ENCODE results near the gene SLC37A2.
"Not testable (repeated sequence)": the region's sequence is repeated elsewhere in the genome, so short reads cannot be mapped to it uniquely, and the experiment has no call there.

SLC37A2 gene

DNA sequence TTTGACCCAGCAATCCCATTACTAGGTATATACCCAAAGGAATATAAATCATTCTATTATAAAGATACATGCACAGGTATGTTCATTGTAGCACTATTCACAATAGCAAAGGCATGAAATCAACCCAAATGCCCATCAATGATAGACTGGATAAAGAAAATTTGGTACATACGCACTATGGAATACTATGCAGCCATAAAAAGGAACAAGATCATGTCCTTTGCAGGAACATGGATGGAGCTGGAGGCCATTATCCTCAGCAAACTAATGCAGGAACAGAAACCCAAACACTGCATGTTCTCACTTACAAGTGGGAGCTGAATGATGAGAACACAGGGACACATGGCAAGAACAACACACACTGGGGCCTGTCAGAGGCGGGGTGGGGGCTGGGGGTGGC is 7.0 kb upstream of the SLC37A2 start:
- H3K4me3 ChIP-seq (ENCODE audit: low read length in 2 of 2); H3K27ac ChIP-seq (ENCODE audit: low read length); H3K36me3 ChIP-seq (ENCODE audit: control insufficient read depth in 2 of 2, insufficient read depth in 2 of 2, low read length in 2 of 2); H3K9me3 ChIP-seq (ENCODE audit: control insufficient read depth in 2 of 2, low read length in 2 of 2); H3K4me1 ChIP-seq (ENCODE audit: control insufficient read depth, insufficient read depth, low read length); H3K9ac ChIP-seq (ENCODE audit: low read length in 2 of 2); H3K27me3 ChIP-seq (ENCODE audit: control insufficient read depth in 1 of 2, insufficient read depth in 2 of 2, low read length in 2 of 2): not testable (repeated sequence)

- no peaks in the 10 kb centered on the region for H3K36me3 ChIP-seq (ENCODE audit: control insufficient read depth in 2 of 2, insufficient read depth in 2 of 2, low read length in 2 of 2)
- no peaks in the 10 kb centered on the region for H3K27me3 ChIP-seq (ENCODE audit: control insufficient read depth in 1 of 2, insufficient read depth in 2 of 2, low read length in 2 of 2)
- no peak overlapping the region for H3K27ac ChIP-seq (ENCODE audit: low read length)
- no peak overlapping the region for H3K4me3 ChIP-seq (ENCODE audit: low read length in 2 of 2)
- H3K9me3 ChIP-seq (ENCODE audit: control insufficient read depth in 2 of 2, low read length in 2 of 2) = no peaks in the 10 kb centered on the region
- no peak overlapping the region for H3K9ac ChIP-seq (ENCODE audit: low read length in 2 of 2)
- H3K4me1 ChIP-seq (ENCODE audit: control insufficient read depth, insufficient read depth, low read length) = no peaks in the 10 kb centered on the region
Observed at GRCh38 chr11:125056931-125057692, 6.0 kb upstream of the SLC37A2 start.

DNA sequence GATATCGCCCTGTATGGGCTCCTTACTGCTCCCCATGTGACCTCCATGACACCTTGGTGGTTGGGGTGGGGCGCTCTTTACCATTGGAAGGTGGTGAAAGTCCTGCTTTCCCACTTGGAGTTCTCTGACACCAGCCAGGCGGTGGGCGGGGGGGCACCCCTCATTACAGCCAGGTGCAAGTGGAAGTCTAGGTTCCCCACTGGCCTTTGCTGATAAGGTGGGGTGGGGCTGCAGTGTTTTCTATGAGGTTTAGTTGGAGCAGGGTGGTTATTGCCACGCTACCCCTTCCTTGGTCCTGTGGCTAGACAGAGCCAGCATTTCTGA is 5.5 kb upstream of the SLC37A2 start:
- Histone ChIP-seq H3K27me3 (ENCODE audit: control insufficient read depth in 1 of 2, insufficient read depth in 2 of 2, low read length in 2 of 2) (no peaks in the 10 kb centered on the region), H3K27ac (ENCODE audit: low read length) (no peak overlapping the region), H3K4me1 (ENCODE audit: control insufficient read depth, insufficient read depth, low read length) (no peaks in the 10 kb centered on the region), H3K9ac (ENCODE audit: low read length in 2 of 2) (no peak overlapping the region), H3K4me3 (ENCODE audit: low read length in 2 of 2) (no peak overlapping the region), H3K9me3 (ENCODE audit: control insufficient read depth in 2 of 2, low read length in 2 of 2) (no peaks in the 10 kb centered on the region), H3K36me3 (ENCODE audit: control insufficient read depth in 2 of 2, insufficient read depth in 2 of 2, low read length in 2 of 2) (no peaks in the 10 kb centered on the region)

DNA sequence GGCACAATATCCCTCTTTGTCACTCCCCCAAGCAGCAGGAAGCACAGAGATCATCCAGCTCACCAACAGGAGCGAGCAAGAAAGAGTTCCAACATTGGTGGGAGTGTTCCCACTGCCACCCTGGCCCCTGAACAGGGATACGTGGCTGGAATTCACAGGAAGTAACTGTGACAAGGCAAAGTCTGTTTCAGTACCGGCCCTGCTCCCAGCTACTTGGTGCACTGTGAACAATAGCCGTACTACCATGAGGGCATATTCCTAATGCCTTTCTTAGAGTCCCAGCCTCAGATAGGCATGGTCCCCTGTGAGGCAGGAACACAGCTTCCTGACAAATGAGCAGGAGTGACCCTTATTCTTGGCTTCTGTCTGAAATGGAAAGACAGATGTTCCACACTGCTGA is 1.8 kb upstream of the SLC37A2 start:
- H3K4me1 ChIP-seq (ENCODE audit: control insufficient read depth, insufficient read depth, low read length) = peaks cover 7% of the 10 kb centered on the region
- H3K27ac ChIP-seq (ENCODE audit: low read length) = no peak overlapping the region
- H3K27me3 ChIP-seq (ENCODE audit: control insufficient read depth in 1 of 2, insufficient read depth in 2 of 2, low read length in 2 of 2) = no peaks in the 10 kb centered on the region
- H3K9me3 ChIP-seq (ENCODE audit: control insufficient read depth in 2 of 2, low read length in 2 of 2) = no peaks in the 10 kb centered on the region
- no peaks in the 10 kb centered on the region for H3K36me3 ChIP-seq (ENCODE audit: control insufficient read depth in 2 of 2, insufficient read depth in 2 of 2, low read length in 2 of 2)
- H3K4me3 ChIP-seq (ENCODE audit: low read length in 2 of 2) = no peak overlapping the region
- no peak overlapping the region for H3K9ac ChIP-seq (ENCODE audit: low read length in 2 of 2)

- H3K9me3 ChIP-seq (ENCODE audit: control insufficient read depth in 2 of 2, low read length in 2 of 2) = no peaks in the 10 kb centered on the region
- H3K27me3 ChIP-seq (ENCODE audit: control insufficient read depth in 1 of 2, insufficient read depth in 2 of 2, low read length in 2 of 2) = no peaks in the 10 kb centered on the region
- peak overlapping the region; percentile 53 to 65 for H3K9ac ChIP-seq (ENCODE audit: low read length in 2 of 2)
- H3K27ac ChIP-seq (ENCODE audit: low read length) = no peak overlapping the region
- peak overlapping the region; percentile 81 to 83 for H3K4me3 ChIP-seq (ENCODE audit: low read length in 2 of 2)
- H3K36me3 ChIP-seq (ENCODE audit: control insufficient read depth in 2 of 2, insufficient read depth in 2 of 2, low read length in 2 of 2) = no peaks in the 10 kb centered on the region
- H3K4me1 ChIP-seq (ENCODE audit: control insufficient read depth, insufficient read depth, low read length) = peaks cover 7% of the 10 kb centered on the region
Observed at GRCh38 chr11:125062218-125062930, 731 bp upstream of the SLC37A2 start.

DNA sequence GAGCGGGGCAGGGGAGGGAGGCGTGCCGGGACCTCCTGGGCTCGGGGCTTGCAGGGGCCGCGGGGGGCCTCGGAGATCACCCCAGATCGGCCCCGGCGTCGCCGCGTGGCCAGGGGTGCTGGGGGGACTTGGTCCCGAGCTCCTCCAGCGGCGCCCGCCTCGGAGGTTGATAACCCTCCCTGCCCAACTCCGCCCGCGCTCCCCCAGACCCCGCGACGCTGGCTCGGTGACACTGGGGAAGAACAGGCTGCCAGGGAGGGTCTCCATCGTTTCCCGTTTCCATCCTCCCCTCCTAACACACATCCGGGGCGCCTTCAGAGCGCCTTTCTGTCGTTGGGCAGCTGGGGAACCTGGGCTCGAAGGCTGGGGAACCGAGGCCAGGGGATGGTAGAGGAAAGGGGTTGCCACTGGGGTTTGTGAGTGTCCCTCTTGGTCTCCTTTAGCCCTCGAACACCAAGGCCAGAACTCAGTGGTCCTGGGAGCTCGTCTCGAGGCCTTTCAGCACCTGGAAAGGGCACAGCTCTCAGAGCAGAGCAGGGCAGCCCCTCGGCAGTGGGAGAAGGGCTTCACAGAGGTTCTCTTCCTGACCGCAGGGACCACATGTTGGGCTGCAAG is 431 bp downstream of the SLC37A2 start:
- no peaks in the 10 kb centered on the region for H3K9me3 ChIP-seq (ENCODE audit: control insufficient read depth in 2 of 2, low read length in 2 of 2)
- H3K9ac ChIP-seq (ENCODE audit: low read length in 2 of 2) = peak overlapping the region; percentile 53 to 65
- no peaks in the 10 kb centered on the region for H3K27me3 ChIP-seq (ENCODE audit: control insufficient read depth in 1 of 2, insufficient read depth in 2 of 2, low read length in 2 of 2)
- no peaks in the 10 kb centered on the region for H3K36me3 ChIP-seq (ENCODE audit: control insufficient read depth in 2 of 2, insufficient read depth in 2 of 2, low read length in 2 of 2)
- H3K27ac ChIP-seq (ENCODE audit: low read length) = no peak overlapping the region
- H3K4me1 ChIP-seq (ENCODE audit: control insufficient read depth, insufficient read depth, low read length) = peaks cover 7% of the 10 kb centered on the region
- peak overlapping the region; percentile 81 to 83 for H3K4me3 ChIP-seq (ENCODE audit: low read length in 2 of 2)

DNA sequence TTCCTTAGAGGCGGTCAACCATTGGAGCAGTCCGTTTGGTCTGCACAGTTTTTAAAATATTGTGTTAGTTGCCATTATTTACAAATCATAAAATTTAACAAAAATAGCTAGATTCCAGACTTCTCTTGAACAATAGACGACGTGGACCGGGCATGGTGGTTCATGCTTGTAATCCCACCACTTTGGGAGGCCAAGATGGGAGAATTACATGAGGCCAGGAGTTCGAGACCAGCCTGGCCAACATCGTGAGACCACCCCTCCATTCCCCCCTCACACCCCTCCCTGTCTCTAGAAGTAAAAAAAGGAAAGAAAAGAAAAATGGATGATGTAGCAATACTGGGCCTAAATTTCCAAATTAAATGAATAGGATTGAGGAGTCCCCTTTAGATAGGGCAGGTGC is 965 bp downstream of the SLC37A2 start:
- Histone ChIP-seq H3K4me3 (ENCODE audit: low read length in 2 of 2) (peak overlapping the region; percentile 81 to 83), H3K36me3 (ENCODE audit: control insufficient read depth in 2 of 2, insufficient read depth in 2 of 2, low read length in 2 of 2) (no peaks in the 10 kb centered on the region), H3K27me3 (ENCODE audit: control insufficient read depth in 1 of 2, insufficient read depth in 2 of 2, low read length in 2 of 2) (no peaks in the 10 kb centered on the region), H3K27ac (ENCODE audit: low read length) (no peak overlapping the region), H3K9me3 (ENCODE audit: control insufficient read depth in 2 of 2, low read length in 2 of 2) (no peaks in the 10 kb centered on the region), H3K9ac (ENCODE audit: low read length in 2 of 2) (peak overlapping the region; percentile 53 to 55), H3K4me1 (ENCODE audit: control insufficient read depth, insufficient read depth, low read length) (peaks cover 7% of the 10 kb centered on the region)

- peaks cover 0 to 4% of the 10 kb centered on the region in 2 donors for H3K27me3 ChIP-seq (ENCODE audit: control insufficient read depth in 1 of 2, insufficient read depth in 2 of 2, low read length in 2 of 2)
- peaks cover 6% of the 10 kb centered on the region for H3K4me1 ChIP-seq (ENCODE audit: control insufficient read depth, insufficient read depth, low read length)
- no peak overlapping the region for H3K27ac ChIP-seq (ENCODE audit: low read length)
- H3K9me3 ChIP-seq (ENCODE audit: control insufficient read depth in 2 of 2, low read length in 2 of 2) = no peaks in the 10 kb centered on the region
- no peak overlapping the region for H3K4me3 ChIP-seq (ENCODE audit: low read length in 2 of 2)
- H3K9ac ChIP-seq (ENCODE audit: low read length in 2 of 2) = no peak overlapping the region
- no peaks in the 10 kb centered on the region for H3K36me3 ChIP-seq (ENCODE audit: control insufficient read depth in 2 of 2, insufficient read depth in 2 of 2, low read length in 2 of 2)
Observed at GRCh38 chr11:125068368-125068767, 5.3 kb downstream of the SLC37A2 start.

DNA sequence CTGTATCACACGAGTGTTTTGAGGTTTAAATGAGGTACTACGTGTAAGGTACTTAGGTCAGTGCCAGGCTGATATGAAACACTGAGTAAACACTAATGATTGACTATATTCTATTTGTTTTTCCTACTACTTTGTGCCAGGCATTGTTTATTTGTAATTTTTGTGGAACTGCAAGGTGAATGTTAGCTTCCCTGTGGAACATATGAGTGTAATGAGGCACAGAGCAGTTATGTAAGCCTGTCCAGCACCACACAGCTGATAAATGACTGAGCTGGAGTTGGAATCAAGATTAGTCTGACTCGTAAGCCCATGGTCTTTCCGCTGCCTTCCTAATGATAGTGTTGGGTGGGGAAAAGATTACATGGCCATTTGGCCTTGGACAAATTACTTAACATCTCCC is 5.9 kb downstream of the SLC37A2 start:
- no peak overlapping the region for H3K4me3 ChIP-seq (ENCODE audit: low read length in 2 of 2)
- H3K9me3 ChIP-seq (ENCODE audit: control insufficient read depth in 2 of 2, low read length in 2 of 2) = no peaks in the 10 kb centered on the region
- H3K27ac ChIP-seq (ENCODE audit: low read length) = no peak overlapping the region
- no peak overlapping the region for H3K9ac ChIP-seq (ENCODE audit: low read length in 2 of 2)
- peaks cover 0 to 4% of the 10 kb centered on the region in 2 donors for H3K27me3 ChIP-seq (ENCODE audit: control insufficient read depth in 1 of 2, insufficient read depth in 2 of 2, low read length in 2 of 2)
- no peaks in the 10 kb centered on the region for H3K36me3 ChIP-seq (ENCODE audit: control insufficient read depth in 2 of 2, insufficient read depth in 2 of 2, low read length in 2 of 2)
- no peaks in the 10 kb centered on the region for H3K4me1 ChIP-seq (ENCODE audit: control insufficient read depth, insufficient read depth, low read length)

DNA sequence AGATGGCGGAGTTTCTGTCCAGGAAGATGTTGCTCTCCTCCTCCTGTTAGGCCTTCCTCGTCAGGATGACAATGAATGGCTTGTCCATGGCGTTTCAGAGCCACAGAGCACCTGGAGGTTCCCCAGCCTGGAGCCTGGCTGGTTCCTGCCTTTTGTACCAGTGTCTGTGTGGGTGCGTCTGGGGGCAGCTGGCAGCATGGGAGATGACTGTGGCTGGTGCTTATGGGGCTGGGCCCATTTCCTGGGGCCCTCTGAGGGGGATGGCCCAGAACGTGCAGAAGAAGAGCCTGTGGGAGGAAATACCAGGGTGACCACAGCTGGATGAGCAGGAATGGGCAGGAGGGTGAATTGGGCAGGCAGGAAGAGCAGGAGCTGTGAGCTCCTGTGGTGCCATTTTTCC is 6.7 kb downstream of the SLC37A2 start:
- no peaks in the 10 kb centered on the region for H3K36me3 ChIP-seq (ENCODE audit: control insufficient read depth in 2 of 2, insufficient read depth in 2 of 2, low read length in 2 of 2)
- H3K27ac ChIP-seq (ENCODE audit: low read length) = no peak overlapping the region
- H3K27me3 ChIP-seq (ENCODE audit: control insufficient read depth in 1 of 2, insufficient read depth in 2 of 2, low read length in 2 of 2) = peaks cover 0 to 4% of the 10 kb centered on the region in 2 donors
- no peak overlapping the region for H3K9ac ChIP-seq (ENCODE audit: low read length in 2 of 2)
- H3K4me3 ChIP-seq (ENCODE audit: low read length in 2 of 2) = no peak overlapping the region
- H3K4me1 ChIP-seq (ENCODE audit: control insufficient read depth, insufficient read depth, low read length) = no peaks in the 10 kb centered on the region
- no peaks in the 10 kb centered on the region for H3K9me3 ChIP-seq (ENCODE audit: control insufficient read depth in 2 of 2, low read length in 2 of 2)
